H9 (cell line): Measurements from ENCODE around the gene LAMC3. TPM values are rescaled to one million over a fixed set of nuclear protein-coding genes. Genes with fewer than 3 reads are reported as not detected.

Source experiments
- DNase-seq: peaks from one replicate; pipeline ENCODE4 v3.0.0-alpha.2; 2017
- H2AFZ ChIP-seq: one replicate; pipeline ENCODE4 v1.6.1; 2013; ENCODE audit warnings: mild to moderate bottlenecking, low read length, control low read depth, moderate library complexity
- H2AK5ac ChIP-seq: 2 replicates; pipeline ENCODE4 v1.6.1; 2013; ENCODE audit warnings: low read length, control low read depth, mixed read lengths; ENCODE audit not compliant: insufficient read length
- H2BK120ac ChIP-seq: one replicate; pipeline ENCODE4 v1.6.1; 2013; ENCODE audit warnings: low read depth, mild to moderate bottlenecking, low read length, control low read depth, inconsistent platforms; ENCODE audit not compliant: poor library complexity, severe bottlenecking
- H2BK12ac ChIP-seq: 2 replicates; pipeline ENCODE4 v1.6.1; 2013; ENCODE audit warnings: low read length, control low read depth, mixed read lengths, low read depth; ENCODE audit not compliant: insufficient read length
- H2BK15ac ChIP-seq: 2 replicates; pipeline ENCODE4 v1.6.1; 2013; ENCODE audit warnings: low read depth, low read length, control low read depth
- H2BK20ac ChIP-seq: one replicate; pipeline ENCODE4 v1.6.1; 2013; ENCODE audit warnings: low read depth, mild to moderate bottlenecking, low read length, control low read depth, inconsistent platforms; ENCODE audit not compliant: poor library complexity, severe bottlenecking
- H2BK5ac ChIP-seq: 2 replicates; pipeline ENCODE4 v1.6.1; 2013; ENCODE audit warnings: low read length, control low read depth, mixed read lengths; ENCODE audit not compliant: insufficient read length
- H3K14ac ChIP-seq: 2 replicates; pipeline ENCODE4 v1.6.1; 2013; ENCODE audit warnings: low read length, control low read depth; ENCODE audit not compliant: insufficient read depth
- H3K18ac ChIP-seq: 2 replicates; pipeline ENCODE4 v1.6.1; 2013; ENCODE audit warnings: low read depth, mild to moderate bottlenecking, mixed read lengths, low read length, control low read depth; ENCODE audit not compliant: insufficient read length
- H3K23ac ChIP-seq: 2 replicates; pipeline ENCODE4 v1.6.1; 2013; ENCODE audit warnings: low read length, control low read depth, mixed read lengths, low read depth; ENCODE audit not compliant: insufficient read length
- H3K23me2 ChIP-seq: 2 replicates; pipeline ENCODE4 v1.6.1; 2013; ENCODE audit warnings: low read depth, mild to moderate bottlenecking, mixed read lengths, low read length, control low read depth; ENCODE audit not compliant: insufficient read length, poor library complexity, severe bottlenecking
- H3K27ac ChIP-seq: 2 replicates; pipeline ENCODE4 v1.5.1; 2013; ENCODE audit warnings: low read length, control low read depth, mixed read lengths, low read depth; ENCODE audit not compliant: insufficient read length
- H3K27me3 ChIP-seq: 2 replicates; pipeline ENCODE4 v1.6.1; 2013; ENCODE audit warnings: low read length, control low read depth, inconsistent platforms; ENCODE audit not compliant: insufficient read depth
- H3K4ac ChIP-seq: 2 replicates; pipeline ENCODE4 v1.6.1; 2013; ENCODE audit warnings: low read depth, mild to moderate bottlenecking, control low read depth, inconsistent platforms, low read length, moderate library complexity
- H3K4me1 ChIP-seq: 2 replicates; pipeline ENCODE4 v1.6.1; 2013; ENCODE audit warnings: low read length, control low read depth, inconsistent platforms; ENCODE audit not compliant: insufficient read depth
- H3K4me2 ChIP-seq: 2 replicates; pipeline ENCODE4 v1.6.1; 2013; ENCODE audit warnings: low read length, control low read depth, mixed read lengths; ENCODE audit not compliant: insufficient read length, insufficient read depth
- H3K56ac ChIP-seq: 2 replicates; pipeline ENCODE4 v1.6.1; 2013; ENCODE audit warnings: low read depth, mild to moderate bottlenecking, mixed read lengths, low read length, control low read depth; ENCODE audit not compliant: insufficient read length
- H3K79me1 ChIP-seq: 2 replicates; pipeline ENCODE4 v1.6.1; 2013; ENCODE audit warnings: low read depth, mild to moderate bottlenecking, moderate library complexity, low read length, control low read depth, inconsistent platforms; ENCODE audit not compliant: insufficient read depth, poor library complexity, severe bottlenecking
- H3K79me2 ChIP-seq: 2 replicates; pipeline ENCODE4 v1.6.1; 2013; ENCODE audit warnings: low read length, control low read depth, inconsistent platforms; ENCODE audit not compliant: insufficient read depth
- H3K9ac ChIP-seq: 2 replicates; pipeline ENCODE4 v1.6.1; 2013; ENCODE audit warnings: low read length, control low read depth, mixed read lengths; ENCODE audit not compliant: insufficient read length; ENCODE audit errors: extremely low read depth
- H3K9me3 ChIP-seq: one replicate; pipeline ENCODE4 v1.6.1; 2013; ENCODE audit warnings: low read depth, low read length, inconsistent platforms; ENCODE audit not compliant: control insufficient read depth
- H3T11ph ChIP-seq: one replicate; pipeline ENCODE4 v1.6.1; 2013; ENCODE audit warnings: mild to moderate bottlenecking, low read length, control low read depth, inconsistent platforms
- H4K20me1 ChIP-seq: one replicate; pipeline ENCODE4 v1.6.1; 2013; ENCODE audit not compliant: control insufficient read depth, insufficient read length, insufficient read depth
- H4K5ac ChIP-seq: 2 replicates; pipeline ENCODE4 v1.6.1; 2013; ENCODE audit warnings: low read depth, mild to moderate bottlenecking, mixed read lengths, low read length, control low read depth; ENCODE audit not compliant: insufficient read length
- H4K8ac ChIP-seq: replicated peaks from 2 replicates; pipeline ENCODE4 v1.6.1; 2013; ENCODE audit warnings: low read length, control low read depth, mixed read lengths, low read depth; ENCODE audit not compliant: insufficient read length
- H4K91ac ChIP-seq: 2 replicates; pipeline ENCODE4 v1.6.1; 2013; ENCODE audit warnings: low read depth, mild to moderate bottlenecking, moderate library complexity, mixed read lengths, low read length, control low read depth; ENCODE audit not compliant: insufficient read length
- H3K27ac Mint-ChIP-seq, 3 experiments: 2 replicates in 2 of 3; 3 replicates in 1 of 3; pipeline ENCODE4 v1.8.0; 2020 to 2021; ENCODE audit warnings: mixed read lengths in 3 of 3, mild to moderate bottlenecking in 1 of 3, moderate library complexity in 1 of 3
- H3K27me3 Mint-ChIP-seq: 2 replicates; pipeline ENCODE4 v1.8.0; 2021; ENCODE audit warnings: low read depth, mild to moderate bottlenecking, moderate library complexity, mixed read lengths
- H3K36me3 Mint-ChIP-seq, 3 experiments: 2 replicates in 2 of 3; 3 replicates in 1 of 3; pipeline ENCODE4 v1.8.0; 2020 to 2021; ENCODE audit warnings: low read depth in 3 of 3, mixed read lengths in 3 of 3; ENCODE audit not compliant: insufficient read depth in 1 of 3
- H3K4me1 Mint-ChIP-seq, 2 experiments: 2 replicates each; pipeline ENCODE4 v1.8.0; 2020; ENCODE audit warnings: mixed read lengths in 2 of 2
- H3K4me3 Mint-ChIP-seq, 2 experiments: 2 replicates in 1 of 2; 3 replicates in 1 of 2; pipeline ENCODE4 v1.8.0; 2020 to 2021; ENCODE audit warnings: mild to moderate bottlenecking in 2 of 2, mixed read lengths in 2 of 2, moderate library complexity in 1 of 2
- H3K9me3 Mint-ChIP-seq, 2 experiments: 2 replicates in 1 of 2; 3 replicates in 1 of 2; pipeline ENCODE4 v1.8.0; 2020; ENCODE audit warnings: mild to moderate bottlenecking in 2 of 2, mixed read lengths in 2 of 2, moderate library complexity in 1 of 2
- CTCF ChIP-seq: fragments of 200-600 bp; sonication (generic); conservative IDR thresholded peaks from 3 replicates; pipeline ENCODE4 v1.8.0; 2021; ENCODE audit warnings: antibody characterized with exemption, mild to moderate bottlenecking
- WGBS: extraction: QIAGEN DNeasy Blood & Tissue Kit; methylation state at CpG from one replicate; pipeline ENCODE4 v1.1.7; 2013; ENCODE audit warnings: missing lambda C conversion rate, low lambda C conversion rate, mixed read lengths; ENCODE audit not compliant: insufficient read length; ENCODE audit errors: extremely low coverage; 5-methylcytosine and 5-hydroxymethylcytosine counted together
- total RNA-seq: library from RNA; stranded (reverse); gene quantifications from 2 replicates; pipeline ENCODE4 v1.2.1, GENCODE V29; 2021

Gene LAMC3
- total RNA-seq, 1 experiment from 2014 or later: 21.7 TPM

DNA sequence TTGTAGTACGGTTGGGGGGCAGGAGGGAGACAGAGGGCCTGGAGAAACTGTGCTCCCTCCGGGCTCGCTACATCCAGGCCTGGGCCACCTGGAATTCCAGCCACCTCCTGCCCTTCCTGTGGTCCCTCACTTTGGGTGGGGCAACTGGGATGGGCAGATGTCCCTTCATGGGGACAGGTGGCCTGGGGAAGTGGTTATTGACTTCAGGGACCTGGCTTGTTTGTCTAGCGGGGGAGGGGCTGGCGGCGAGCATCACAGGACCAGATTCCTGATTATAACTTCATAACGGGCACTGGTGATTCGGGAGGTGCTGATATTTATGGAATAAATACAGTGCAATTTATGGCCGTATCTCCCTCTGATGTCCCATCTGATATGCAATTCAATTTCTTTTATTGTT lies 20.1 kb upstream of the LAMC3 start:
- H3K9me3 ChIP-seq: no peaks in the 10 kb centered on the region

More for the DNA sequence above, 20.1 kb upstream of the LAMC3 start:
- Histone ChIP-seq H4K20me1 (no peaks in the 10 kb centered on the region), H3K23me2 (no peaks in the 10 kb centered on the region), H3K23ac (no peak overlapping the region), H2BK5ac (no peak overlapping the region), H2AK5ac (no peak overlapping the region), H3K4me1 (no peaks in the 10 kb centered on the region), H3K56ac (no peak overlapping the region), H4K8ac (no peak overlapping the region), H3K27ac (no peak overlapping the region), H2BK12ac (no peak overlapping the region), H2AFZ (no peak overlapping the region), H2BK20ac (no peak overlapping the region), H3K27me3 (no peaks in the 10 kb centered on the region), H3K18ac (no peak overlapping the region), H2BK15ac (no peak overlapping the region), H4K91ac (no peak overlapping the region), H2BK120ac (no peak overlapping the region), H4K5ac (no peak overlapping the region), H3K14ac (no peak overlapping the region), H3T11ph (no peak overlapping the region), H3K4ac (no peak overlapping the region), H3K9ac (no peak overlapping the region), H3K4me2 (no peak overlapping the region), H3K79me1 (no peaks in the 10 kb centered on the region), H3K79me2 (no peaks in the 10 kb centered on the region)
- Mint-ChIP-seq H3K27ac (no peak overlapping the region), H3K4me3 (no peak overlapping the region), H3K4me1 (peaks cover 16 to 23% of the 10 kb centered on the region in 2 experiments), H3K9me3 (no peaks in the 10 kb centered on the region; a peak in 2 of 5 replicates), H3K27me3 (peaks cover 6% of the 10 kb centered on the region; the same call in 1 of the 2 replicates), H3K36me3 (no peaks in the 10 kb centered on the region)
- no peak for DNase-seq
- no CpG with 5 or more reads among the region's 9 CpGs for WGBS
- no peak for TF ChIP-seq CTCF
